Measurements from ENCODE around the gene WIPF1.

DNA sequence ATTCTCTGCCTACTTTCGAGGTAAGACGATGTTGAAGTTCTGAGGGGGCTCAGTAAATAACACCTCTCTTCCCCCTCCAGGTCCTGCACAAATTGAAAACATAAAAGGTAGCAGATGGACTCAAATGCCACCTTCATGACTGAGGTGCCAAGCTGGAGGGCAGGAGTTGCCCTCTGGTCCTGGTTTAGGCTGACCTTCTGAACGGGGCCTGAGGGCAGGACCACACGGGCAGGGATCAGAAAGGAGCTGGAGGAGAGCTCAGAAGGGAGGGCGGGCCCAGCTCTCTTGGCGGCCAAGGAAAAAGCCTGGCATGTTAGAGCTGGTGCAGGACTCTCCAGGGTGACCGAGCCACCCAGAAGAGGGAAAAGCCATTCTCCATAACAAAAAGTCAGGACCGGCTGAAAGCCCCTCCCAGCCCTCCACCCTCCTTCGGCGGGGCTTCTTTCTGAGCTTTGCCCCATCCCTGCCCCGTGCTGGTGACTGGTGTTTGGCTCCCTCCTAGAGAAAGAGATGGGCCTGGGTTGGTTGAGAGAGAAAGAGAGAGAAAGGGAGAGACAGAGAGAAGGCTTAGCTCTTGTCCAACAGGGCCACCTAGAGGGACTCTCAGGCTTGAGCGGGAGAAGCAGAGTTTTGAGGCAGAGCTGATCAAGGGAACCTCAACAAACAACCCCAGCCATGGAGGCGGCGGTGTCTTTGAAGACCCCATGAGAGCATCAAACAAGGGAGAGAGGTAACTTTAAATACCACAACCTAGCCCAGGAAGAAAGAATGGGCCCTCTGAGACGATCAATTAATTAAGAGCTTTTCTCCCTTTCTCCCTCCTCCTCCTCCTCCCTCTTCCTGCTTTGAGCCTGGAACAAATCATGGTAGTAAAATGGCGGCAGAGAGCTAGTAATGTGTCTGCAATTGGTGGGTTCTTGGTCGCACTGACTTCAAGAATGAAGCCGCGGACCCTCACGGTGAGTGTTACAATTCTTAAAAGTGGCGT, 50.8 kb downstream of the WIPF1 start:
- TF ChIP-seq, protein P1, sequence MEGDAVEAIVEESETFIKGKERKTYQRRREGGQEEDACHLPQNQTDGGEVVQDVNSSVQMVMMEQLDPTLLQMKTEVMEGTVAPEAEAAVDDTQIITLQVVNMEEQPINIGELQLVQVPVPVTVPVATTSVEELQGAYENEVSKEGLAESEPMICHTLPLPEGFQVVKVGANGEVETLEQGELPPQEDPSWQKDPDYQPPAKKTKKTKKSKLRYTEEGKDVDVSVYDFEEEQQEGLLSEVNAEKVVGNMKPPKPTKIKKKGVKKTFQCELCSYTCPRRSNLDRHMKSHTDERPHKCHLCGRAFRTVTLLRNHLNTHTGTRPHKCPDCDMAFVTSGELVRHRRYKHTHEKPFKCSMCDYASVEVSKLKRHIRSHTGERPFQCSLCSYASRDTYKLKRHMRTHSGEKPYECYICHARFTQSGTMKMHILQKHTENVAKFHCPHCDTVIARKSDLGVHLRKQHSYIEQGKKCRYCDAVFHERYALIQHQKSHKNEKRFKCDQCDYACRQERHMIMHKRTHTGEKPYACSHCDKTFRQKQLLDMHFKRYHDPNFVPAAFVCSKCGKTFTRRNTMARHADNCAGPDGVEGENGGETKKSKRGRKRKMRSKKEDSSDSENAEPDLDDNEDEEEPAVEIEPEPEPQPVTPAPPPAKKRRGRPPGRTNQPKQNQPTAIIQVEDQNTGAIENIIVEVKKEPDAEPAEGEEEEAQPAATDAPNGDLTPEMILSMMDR (conservative IDR thresholded peaks at IDR 0.05; ENCODE audit: low read length), result peak; percentile 74
- no peak for TF ChIP-seq EZH2phosphoT487 (IDR thresholded peaks at IDR 0.05; ENCODE audit: borderline replicate concordance)
